Right lobe of liver (tissue), 6 donors: Measurements from ENCODE around the gene FAIM. TPM values are rescaled to one million over a fixed set of nuclear protein-coding genes. Genes with fewer than 3 reads are reported as not detected.

Source experiments
- ATAC-seq, 4 donors: fragments of 200-7000 bp; cut with Tn5 transposase; one replicate each; pipeline ENCODE4 v1.9.1; 2020; ENCODE audit warnings: mild to moderate bottlenecking in 4 of 4, moderate library complexity in 4 of 4
- DNase-seq, 3 donors: peaks; one replicate each; pipeline ENCODE4 v3.0.0-alpha.2; 2020
- H3K27ac ChIP-seq, 3 donors: fragments of 200-600 bp; one replicate each; pipeline ENCODE4 v1.8.0; 2022
- H3K27me3 ChIP-seq, 2 donors: fragments of 200-600 bp; one replicate each; pipeline ENCODE4 v1.8.0; 2022
- H3K36me3 ChIP-seq, 4 donors: fragments of 200-600 bp; sonication (generic) in 1 of 4; one replicate each; pipeline versions ENCODE4 v1.5.1 to v1.8.0; 2017 to 2022; ENCODE audit warnings: control low read depth in 1 of 4
- H3K4me1 ChIP-seq, 4 donors: fragments of 200-600 bp; sonication (generic) in 1 of 4; one replicate each; pipeline versions ENCODE4 v1.5.1 to v1.8.0; 2017 to 2022; ENCODE audit warnings: control low read depth in 1 of 4
- H3K4me3 ChIP-seq, 3 donors: fragments of 200-600 bp; one replicate each; pipeline ENCODE4 v1.8.0; 2022
- H3K9me3 ChIP-seq, 4 donors: fragments of 200-600 bp; sonication (generic) in 1 of 4; one replicate each; pipeline versions ENCODE4 v1.5.1 to v1.8.0; 2017 to 2022; ENCODE audit warnings: control low read depth in 1 of 4
- POLR2A ChIP-seq: fragments of 450-650 bp; IDR thresholded peaks from one replicate; pipeline ENCODE4 v1.6.1; 2017; ENCODE audit warnings: antibody characterized with exemption, mild to moderate bottlenecking
- WGBS: methylation state at CpG from one replicate; pipeline ENCODE4 v1.1.6; 2018; ENCODE audit warnings: low coverage, low lambda C conversion rate; ENCODE audit not compliant: insufficient coverage; ENCODE audit errors: missing lambda C conversion rate; 5-methylcytosine and 5-hydroxymethylcytosine counted together
- intact Hi-C, 2 donors: fragments of 100-400 bp; cut with DNase I; formaldehyde crosslinking; loops; one replicate each; pipeline versions ENCODE4 v1.11.2 to v1.14.1; 2022
- total RNA-seq, 6 experiments: library from RNA; depleted of rRNA in 2 of 6; stranded (reverse); fragments of >200 nt in 2 of 6; fragmentation: NEBNext Ultra II Directional in 3 of 6; extraction: Animal tissue kit (Norgen Biotek cat#: 25700) in 3 of 6; gene quantifications; one replicate each; pipeline versions ENCODE4 v1.1.0 to v1.2.4, GENCODE V29; 2016 to 2023
- TF ChIP-seq, protein P1 (sequence below), 4 donors: fragments of 200-600 bp in 3 of 4; fragments of 450-650 bp in 1 of 4; IDR thresholded peaks; one replicate each; pipeline versions ENCODE4 v1.5.1 to v1.8.0; 2016 to 2022; ENCODE audit warnings: antibody characterized with exemption in 4 of 4, mild to moderate bottlenecking in 2 of 4
- donor health status: DM: no; HTN: yes; CAD: no.
- donor health status: DM: no; HTN: no; CAD: no.
- donor health status: DM: no; HTN: no; CAD: no.
- donor health status: DM: no; HTN: yes; CAD: no.
- donor health status: DM: no; HTN: yes; CAD: no.

Gene FAIM
- total RNA-seq, 6 experiments from 2014 or later = 3.3 to 6.1 (median 3.9) TPM

GRCh38 chr3:138629526-138629925 is 21.0 kb downstream of the FAIM start:
- no peak overlapping the region for H3K27ac ChIP-seq
- intact Hi-C loops = no loop called here
- TF ChIP-seq, protein P1, sequence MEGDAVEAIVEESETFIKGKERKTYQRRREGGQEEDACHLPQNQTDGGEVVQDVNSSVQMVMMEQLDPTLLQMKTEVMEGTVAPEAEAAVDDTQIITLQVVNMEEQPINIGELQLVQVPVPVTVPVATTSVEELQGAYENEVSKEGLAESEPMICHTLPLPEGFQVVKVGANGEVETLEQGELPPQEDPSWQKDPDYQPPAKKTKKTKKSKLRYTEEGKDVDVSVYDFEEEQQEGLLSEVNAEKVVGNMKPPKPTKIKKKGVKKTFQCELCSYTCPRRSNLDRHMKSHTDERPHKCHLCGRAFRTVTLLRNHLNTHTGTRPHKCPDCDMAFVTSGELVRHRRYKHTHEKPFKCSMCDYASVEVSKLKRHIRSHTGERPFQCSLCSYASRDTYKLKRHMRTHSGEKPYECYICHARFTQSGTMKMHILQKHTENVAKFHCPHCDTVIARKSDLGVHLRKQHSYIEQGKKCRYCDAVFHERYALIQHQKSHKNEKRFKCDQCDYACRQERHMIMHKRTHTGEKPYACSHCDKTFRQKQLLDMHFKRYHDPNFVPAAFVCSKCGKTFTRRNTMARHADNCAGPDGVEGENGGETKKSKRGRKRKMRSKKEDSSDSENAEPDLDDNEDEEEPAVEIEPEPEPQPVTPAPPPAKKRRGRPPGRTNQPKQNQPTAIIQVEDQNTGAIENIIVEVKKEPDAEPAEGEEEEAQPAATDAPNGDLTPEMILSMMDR (IDR thresholded peaks at IDR 0.05) = no peak
- TF ChIP-seq POLR2A = no peak

DNA sequence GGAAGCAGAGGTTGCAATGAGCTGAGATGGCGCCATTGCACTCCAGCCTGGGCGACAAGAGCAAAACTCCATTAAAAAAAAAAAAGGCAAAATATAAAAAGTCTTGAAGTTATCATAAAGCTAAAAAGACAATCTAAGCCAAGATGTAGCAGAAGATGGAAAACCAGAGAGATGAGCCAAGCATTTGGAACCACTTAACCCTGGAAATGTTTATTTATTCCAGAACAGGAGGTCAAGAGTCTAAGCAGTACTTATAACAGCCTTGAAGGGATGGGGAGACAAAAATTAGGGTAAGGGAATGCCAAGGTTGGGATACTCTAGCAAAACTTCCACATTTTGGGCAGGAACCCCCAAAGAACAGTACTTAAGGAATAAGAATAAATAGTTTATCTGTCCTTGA is 30.1 kb downstream of the FAIM start:
- TF ChIP-seq, protein P1 (IDR thresholded peaks at IDR 0.05) = no peak
- no peak for TF ChIP-seq POLR2A
- 86% methylated on average over 2 of the region's 2 CpGs for WGBS
- ATAC-seq (no peak), DNase-seq (no peak)
- Histone ChIP-seq H3K4me1 (no peaks in the 10 kb centered on the region), H3K4me3 (no peak overlapping the region), H3K27ac (no peak overlapping the region), H3K27me3 (no peaks in the 10 kb centered on the region), H3K9me3 (no peaks in the 10 kb centered on the region), H3K36me3 (no peaks in the 10 kb centered on the region)
- intact Hi-C loops = no loop called here

More at GRCh38 chr3:138629526-138629925, 21.0 kb downstream of the FAIM start:
- DNase-seq = no peak
- Histone ChIP-seq H3K27me3 (no peaks in the 10 kb centered on the region), H3K4me3 (no peak overlapping the region), H3K36me3 (peaks cover 0 to 2% (median 0%) of the 10 kb centered on the region in 4 donors), H3K9me3 (no peaks in the 10 kb centered on the region), H3K4me1 (no peaks in the 10 kb centered on the region)
- ATAC-seq = no peak
- WGBS = 83% methylated on average over 5 of the region's 6 CpGs

- 75% methylated on average over 4 of the region's 4 CpGs for WGBS
- H3K4me1 ChIP-seq = no peaks in the 10 kb centered on the region
- DNase-seq (no peak), ATAC-seq (no peak)
- no peak overlapping the region for H3K4me3 ChIP-seq
- intact Hi-C loops = no loop called here
- no peaks in the 10 kb centered on the region for H3K36me3 ChIP-seq
- H3K9me3 ChIP-seq = peaks cover 0 to 4% (median 0%) of the 10 kb centered on the region in 4 donors
- H3K27me3 ChIP-seq = no peaks in the 10 kb centered on the region
- no peak overlapping the region for H3K27ac ChIP-seq
- TF ChIP-seq POLR2A = no peak
- TF ChIP-seq, protein P1 (IDR thresholded peaks at IDR 0.05) = no peak
These were observed 32.0 kb downstream of the FAIM start for GRCh38 chr3:138640537-138640936.

DNA sequence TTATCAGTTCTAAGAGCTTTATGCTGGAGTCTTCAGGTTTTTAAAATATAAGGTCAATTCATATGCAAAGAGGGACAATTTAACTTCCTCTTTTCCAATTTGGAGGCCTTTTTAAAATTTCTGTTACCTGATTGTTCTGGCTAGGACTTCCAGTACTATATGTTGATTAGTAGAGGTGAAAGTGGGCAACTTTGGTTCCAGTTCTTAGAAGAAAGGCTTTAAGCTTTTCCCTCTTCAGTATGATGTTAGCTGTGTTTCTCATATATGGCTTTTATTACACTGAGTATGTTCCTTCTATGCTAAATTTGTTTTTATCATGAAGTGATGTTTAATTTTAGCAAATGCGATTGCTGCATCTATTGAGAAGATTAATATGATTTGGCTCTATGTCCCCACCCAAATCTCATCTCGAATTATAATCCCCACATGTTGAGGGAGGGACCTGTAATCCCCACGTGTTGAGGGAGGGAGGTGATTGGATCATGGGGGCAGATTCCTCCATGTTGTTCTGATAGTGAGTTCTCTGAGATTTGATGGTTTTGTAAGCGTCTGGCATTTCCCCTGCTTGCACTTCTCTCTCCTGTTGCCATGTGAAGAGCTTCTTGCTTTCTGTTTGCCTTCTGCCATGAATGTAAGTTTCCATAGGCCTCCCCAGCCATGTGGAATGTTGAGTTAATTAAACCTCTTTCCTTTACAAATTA is 33.8 kb downstream of the FAIM start:
- H3K4me1 ChIP-seq = no peaks in the 10 kb centered on the region
- no peaks in the 10 kb centered on the region for H3K36me3 ChIP-seq
- ATAC-seq (no peak), DNase-seq (no peak)
- H3K9me3 ChIP-seq = peaks cover 0 to 6% (median 0%) of the 10 kb centered on the region in 4 donors
- no peak overlapping the region for H3K4me3 ChIP-seq
- no peaks in the 10 kb centered on the region for H3K27me3 ChIP-seq
- TF ChIP-seq, protein P1 (IDR thresholded peaks at IDR 0.05) = no peak
- no peak for TF ChIP-seq POLR2A
- no peak overlapping the region for H3K27ac ChIP-seq
- intact Hi-C loops = no loop called here
- 67% methylated on average over 4 of the region's 4 CpGs for WGBS
